WTC11 (cell line): Measurements from ENCODE around the gene RFPL4A. TPM values are rescaled to one million over a fixed set of nuclear protein-coding genes. Genes with fewer than 3 reads are reported as not detected.
"Not testable (repeated sequence)": the region's sequence is repeated elsewhere in the genome, so short reads cannot be mapped to it uniquely, and the experiment has no call there.

Experiments
- ATAC-seq: fragments of 200-7000 bp; cut with Tn5 transposase; 2 replicates; pipeline ENCODE4 v1.10.0; 2021; ENCODE audit warnings: mild to moderate bottlenecking, moderate library complexity
- CTCF ChIA-PET: fragments of 300-600 bp; sonication (Branson Sonifier 250); formaldehyde crosslinking; loops from one replicate; lab custom pipeline; 2021; ENCODE audit warnings: antibody characterized with exemption; lab: Charles Lee
- POLR2A ChIA-PET: fragments of 350-600 bp; sonication (Branson Sonifier 250); formaldehyde crosslinking; loops from one replicate; lab custom pipeline; 2021; ENCODE audit warnings: antibody characterized with exemption; lab: Charles Lee
- DNase-seq: peaks from one replicate; pipeline ENCODE4 v3.0.0; 2021; ENCODE audit warnings: low spot score
- H3K27ac Mint-ChIP-seq: 2 replicates; pipeline ENCODE4 v1.8.0; 2021; ENCODE audit warnings: mixed read lengths
- H3K27me3 Mint-ChIP-seq: 2 replicates; pipeline ENCODE4 v1.8.0; 2021; ENCODE audit warnings: low read depth, mild to moderate bottlenecking, moderate library complexity, mixed read lengths
- H3K36me3 Mint-ChIP-seq: 2 replicates; pipeline ENCODE4 v1.8.0; 2021; ENCODE audit warnings: mixed read lengths
- H3K4me1 Mint-ChIP-seq: 2 replicates; pipeline ENCODE4 v1.8.0; 2022; ENCODE audit warnings: mixed read lengths
- H3K4me3 Mint-ChIP-seq: 2 replicates; pipeline ENCODE4 v1.8.0; 2021; ENCODE audit warnings: mild to moderate bottlenecking, moderate library complexity, mixed read lengths
- H3K9me3 Mint-ChIP-seq: 2 replicates; pipeline ENCODE4 v1.8.0; 2021; ENCODE audit warnings: mixed read lengths
- ETV6 ChIP-seq: sonication (generic); formaldehyde crosslinking; IDR thresholded peaks from 2 replicates; pipeline ENCODE4 v1.8.1; 2022; ENCODE audit warnings: mild to moderate bottlenecking, missing genetic modification reagents
- FOXP1 ChIP-seq: sonication (generic); formaldehyde crosslinking; IDR thresholded peaks from 2 replicates; pipeline ENCODE4 v1.8.0; 2022; ENCODE audit warnings: missing genetic modification reagents, mild to moderate bottlenecking, moderate library complexity, borderline replicate concordance
- GABPB1 ChIP-seq: sonication (generic); formaldehyde crosslinking; IDR thresholded peaks from 2 replicates; pipeline ENCODE4 v1.8.1; 2023; ENCODE audit warnings: mild to moderate bottlenecking, missing genetic modification reagents
- JAZF1 ChIP-seq: fragments of 250-450 bp; sonication (Bioruptor Pico); IDR thresholded peaks from 2 replicates; pipeline ENCODE4 v1.9.0; 2021; ENCODE audit warnings: moderate library complexity, mild to moderate bottlenecking, inconsistent platforms
- JUN ChIP-seq: sonication (generic); formaldehyde crosslinking; IDR thresholded peaks from 2 replicates; pipeline ENCODE4 v1.8.0; 2023; ENCODE audit warnings: mild to moderate bottlenecking, missing genetic modification reagents
- PRRX2 ChIP-seq: fragments of 250-450 bp; sonication (Bioruptor Pico); IDR thresholded peaks from 2 replicates; pipeline ENCODE4 v1.8.0; 2021; ENCODE audit warnings: mild to moderate bottlenecking
- RELA ChIP-seq: sonication (generic); formaldehyde crosslinking; IDR thresholded peaks from 2 replicates; pipeline ENCODE4 v1.8.1; 2022; ENCODE audit warnings: missing genetic modification reagents, mild to moderate bottlenecking, borderline replicate concordance
- RORB ChIP-seq: fragments of 250-450 bp; sonication (Bioruptor Pico); IDR thresholded peaks from 2 replicates; pipeline ENCODE4 v1.9.0; 2021; ENCODE audit warnings: mild to moderate bottlenecking
- ZNF317 ChIP-seq: sonication (generic); formaldehyde crosslinking; IDR thresholded peaks from 2 replicates; pipeline ENCODE4 v1.8.1; 2023; ENCODE audit warnings: low read depth, mild to moderate bottlenecking, moderate library complexity, missing genetic modification reagents, borderline replicate concordance
- ZNF423 ChIP-seq: fragments of 250-450 bp; sonication (Bioruptor Pico); IDR thresholded peaks from 2 replicates; pipeline ENCODE4 v2.1.2; 2022; ENCODE audit warnings: mild to moderate bottlenecking, moderate library complexity
- total RNA-seq: library from RNA; stranded (reverse); gene quantifications from 3 replicates; pipeline ENCODE4 v1.2.3, GENCODE V29; 2021
- TF ChIP-seq, protein P1 (sequence below): fragments of 250-450 bp; sonication (Bioruptor Pico); IDR thresholded peaks from 2 replicates; pipeline ENCODE4 v1.9.0; 2021; ENCODE audit warnings: mild to moderate bottlenecking, borderline replicate concordance
- TF ChIP-seq, protein P2 (sequence below): sonication (generic); formaldehyde crosslinking; IDR thresholded peaks from 2 replicates; pipeline ENCODE4 v1.8.0; 2022; ENCODE audit warnings: missing genetic modification reagents
- TF ChIP-seq, protein P3 (sequence below): fragments of 250-450 bp; sonication (Bioruptor Pico); IDR thresholded peaks from 2 replicates; pipeline ENCODE4 v1.9.0; 2021; ENCODE audit warnings: moderate library complexity, mild to moderate bottlenecking, inconsistent platforms, borderline replicate concordance
- TF ChIP-seq, protein P4 (sequence below): sonication (generic); formaldehyde crosslinking; conservative IDR thresholded peaks from 2 replicates; pipeline ENCODE4 v1.8.1; 2022; ENCODE audit warnings: mild to moderate bottlenecking, missing genetic modification reagents

RFPL4A gene
- total RNA-seq, 1 experiment from 2014 or later = not detected

DNA sequence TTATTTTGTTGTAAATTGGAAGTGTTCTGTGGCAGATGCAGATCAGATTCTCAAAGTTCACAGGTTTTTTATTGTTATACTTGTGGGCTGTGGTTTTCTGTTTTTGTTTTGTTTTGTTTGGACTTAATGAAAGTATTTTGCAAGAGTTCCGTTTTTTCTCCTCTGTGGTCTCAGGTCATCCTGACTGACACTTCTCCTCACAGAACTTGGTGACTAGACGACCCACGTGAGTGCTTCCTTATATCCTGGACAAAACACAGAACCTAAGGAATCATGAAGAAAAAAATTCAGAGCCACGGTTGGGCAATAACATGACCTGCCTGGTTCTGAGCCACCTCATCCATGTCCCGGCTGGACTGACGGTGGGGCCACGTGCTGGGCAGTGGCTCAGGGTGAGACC, 7.6 kb downstream of the RFPL4A start (continued):
- TF ChIP-seq, protein P1, sequence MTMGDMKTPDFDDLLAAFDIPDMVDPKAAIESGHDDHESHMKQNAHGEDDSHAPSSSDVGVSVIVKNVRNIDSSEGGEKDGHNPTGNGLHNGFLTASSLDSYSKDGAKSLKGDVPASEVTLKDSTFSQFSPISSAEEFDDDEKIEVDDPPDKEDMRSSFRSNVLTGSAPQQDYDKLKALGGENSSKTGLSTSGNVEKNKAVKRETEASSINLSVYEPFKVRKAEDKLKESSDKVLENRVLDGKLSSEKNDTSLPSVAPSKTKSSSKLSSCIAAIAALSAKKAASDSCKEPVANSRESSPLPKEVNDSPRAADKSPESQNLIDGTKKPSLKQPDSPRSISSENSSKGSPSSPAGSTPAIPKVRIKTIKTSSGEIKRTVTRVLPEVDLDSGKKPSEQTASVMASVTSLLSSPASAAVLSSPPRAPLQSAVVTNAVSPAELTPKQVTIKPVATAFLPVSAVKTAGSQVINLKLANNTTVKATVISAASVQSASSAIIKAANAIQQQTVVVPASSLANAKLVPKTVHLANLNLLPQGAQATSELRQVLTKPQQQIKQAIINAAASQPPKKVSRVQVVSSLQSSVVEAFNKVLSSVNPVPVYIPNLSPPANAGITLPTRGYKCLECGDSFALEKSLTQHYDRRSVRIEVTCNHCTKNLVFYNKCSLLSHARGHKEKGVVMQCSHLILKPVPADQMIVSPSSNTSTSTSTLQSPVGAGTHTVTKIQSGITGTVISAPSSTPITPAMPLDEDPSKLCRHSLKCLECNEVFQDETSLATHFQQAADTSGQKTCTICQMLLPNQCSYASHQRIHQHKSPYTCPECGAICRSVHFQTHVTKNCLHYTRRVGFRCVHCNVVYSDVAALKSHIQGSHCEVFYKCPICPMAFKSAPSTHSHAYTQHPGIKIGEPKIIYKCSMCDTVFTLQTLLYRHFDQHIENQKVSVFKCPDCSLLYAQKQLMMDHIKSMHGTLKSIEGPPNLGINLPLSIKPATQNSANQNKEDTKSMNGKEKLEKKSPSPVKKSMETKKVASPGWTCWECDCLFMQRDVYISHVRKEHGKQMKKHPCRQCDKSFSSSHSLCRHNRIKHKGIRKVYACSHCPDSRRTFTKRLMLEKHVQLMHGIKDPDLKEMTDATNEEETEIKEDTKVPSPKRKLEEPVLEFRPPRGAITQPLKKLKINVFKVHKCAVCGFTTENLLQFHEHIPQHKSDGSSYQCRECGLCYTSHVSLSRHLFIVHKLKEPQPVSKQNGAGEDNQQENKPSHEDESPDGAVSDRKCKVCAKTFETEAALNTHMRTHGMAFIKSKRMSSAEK = no peak
- TF ChIP-seq PRRX2 (no peak), RELA (no peak), JAZF1 (CRISPR knock-in tag) (no peak)
- TF ChIP-seq, all 79 proteins: peak for 0

DNA sequence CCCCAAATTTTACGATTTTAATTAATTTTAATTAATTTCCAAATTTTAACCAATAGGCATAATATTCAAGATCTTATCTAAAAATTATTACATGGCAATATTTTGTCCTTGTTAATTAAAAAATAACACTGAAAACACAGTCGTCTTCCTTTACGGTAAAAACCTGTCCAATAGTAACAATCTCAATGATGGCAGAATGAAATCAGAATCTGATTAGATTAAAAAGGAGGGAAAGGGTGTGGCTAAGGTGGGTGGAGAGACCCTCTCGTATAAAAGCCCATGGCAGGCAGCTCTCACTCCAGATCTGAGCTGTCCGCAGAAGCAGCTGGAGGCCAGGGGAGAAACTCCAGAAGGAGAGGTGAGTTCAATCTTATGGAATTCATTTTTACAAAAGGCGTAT, 9.9 kb downstream of the RFPL4A start, which contains the start of gene RFPL4AL1:
RFPL4AL1 (plus strand) TSS at position 301 of the 400 bp plus-strand sequence. CDS start 2,687 bp downstream, outside the sequence.
- CTCF ChIA-PET = not testable (repeated sequence)

DNA sequence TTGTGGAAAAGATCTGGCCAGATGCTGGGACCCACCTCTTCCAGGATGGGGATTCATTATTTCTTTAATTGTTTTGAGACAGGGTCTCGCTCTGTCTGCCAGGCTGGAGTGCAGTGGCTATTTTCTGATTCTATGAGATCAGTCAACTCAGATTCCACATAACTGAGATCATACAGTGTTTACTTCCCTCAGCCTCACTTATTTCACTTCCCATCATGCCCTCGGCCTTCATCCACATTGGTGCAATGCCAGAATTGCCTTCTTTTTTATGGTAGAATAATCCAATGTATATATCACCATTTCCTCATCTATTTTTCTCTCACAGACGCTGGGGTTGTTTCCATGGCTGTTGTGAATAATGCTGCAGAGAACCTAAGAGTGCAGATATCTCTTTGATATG, 10.7 kb downstream of the RFPL4A start:
- POLR2A ChIA-PET, H3K4me3 Mint-ChIP-seq, H3K27me3 Mint-ChIP-seq, CTCF ChIA-PET, H3K27ac Mint-ChIP-seq, H3K4me1 Mint-ChIP-seq, DNase-seq, ATAC-seq: not testable (repeated sequence)
- peaks cover 66% of the 10 kb centered on the region for H3K9me3 Mint-ChIP-seq
- H3K36me3 Mint-ChIP-seq = peaks cover 54% of the 10 kb centered on the region

More for the DNA sequence above, 9.9 kb downstream of the RFPL4A start, which contains the start of gene RFPL4AL1:
- DNase-seq, H3K27ac Mint-ChIP-seq, H3K27me3 Mint-ChIP-seq, H3K4me3 Mint-ChIP-seq, H3K4me1 Mint-ChIP-seq, ATAC-seq, POLR2A ChIA-PET: not testable (repeated sequence)
- Mint-ChIP-seq H3K9me3 (peaks cover 70% of the 10 kb centered on the region), H3K36me3 (peaks cover 57% of the 10 kb centered on the region)

DNA sequence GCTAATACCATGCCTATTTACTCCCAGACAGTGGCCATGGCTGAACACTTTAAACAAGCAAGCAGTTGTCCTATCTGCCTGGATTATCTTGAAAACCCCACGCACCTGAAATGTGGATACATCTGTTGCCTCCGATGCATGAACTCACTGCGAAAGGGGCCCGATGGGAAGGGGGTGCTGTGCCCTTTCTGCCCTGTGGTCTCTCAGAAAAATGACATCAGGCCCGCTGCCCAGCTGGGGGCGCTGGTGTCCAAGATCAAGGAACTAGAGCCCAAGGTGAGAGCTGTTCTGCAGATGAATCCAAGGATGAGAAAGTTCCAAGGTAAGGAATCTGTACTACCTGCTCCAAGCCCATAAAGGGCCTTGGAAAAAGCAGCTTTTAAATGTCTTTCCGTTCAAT, 18.6 kb downstream of the RFPL4A start:
- DNase-seq (peak; percentile 13), ATAC-seq (no peak)
- no peak overlapping the region for H3K27ac Mint-ChIP-seq
- no peak for TF ChIP-seq ZNF423 (CRISPR knock-in tag)
- no peak for TF ChIP-seq GABPB1 (CRISPR knock-in tag)
- no peak for TF ChIP-seq RORB
- TF ChIP-seq FOXP1 (CRISPR knock-in tag) = no peak
- no peak for TF ChIP-seq ETV6
- H3K9me3 Mint-ChIP-seq = peaks cover 73% of the 10 kb centered on the region
- no peak overlapping the region for H3K4me3 Mint-ChIP-seq
- CTCF ChIA-PET = interaction anchor here (1.1 kb wide), 1 partner anchor 289 kb away, joined by 3 read pairs; no protein-coding TSS in a partner anchor
- H3K36me3 Mint-ChIP-seq = peaks cover 63% of the 10 kb centered on the region
- no peaks in the 10 kb centered on the region for H3K4me1 Mint-ChIP-seq
- H3K27me3 Mint-ChIP-seq = peaks cover 34% of the 10 kb centered on the region
- POLR2A ChIA-PET = no interaction called here

DNA sequence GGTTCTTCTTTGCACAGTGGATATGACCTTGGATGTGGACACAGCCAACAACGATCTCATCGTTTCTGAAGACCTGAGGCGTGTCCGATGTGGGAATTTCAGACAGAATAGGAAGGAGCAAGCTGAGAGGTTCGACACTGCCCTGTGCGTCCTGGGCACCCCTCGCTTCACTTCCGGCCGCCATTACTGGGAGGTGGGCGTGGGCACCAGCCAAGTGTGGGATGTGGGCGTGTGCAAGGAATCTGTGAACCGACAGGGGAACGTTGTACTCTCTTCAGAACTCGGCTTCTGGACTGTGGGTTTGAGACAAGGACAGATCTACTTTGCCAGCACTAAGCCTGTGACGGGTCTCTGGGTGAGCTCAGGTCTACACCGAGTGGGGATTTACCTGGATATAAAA, 19.4 kb downstream of the RFPL4A start:
- Mint-ChIP-seq H3K9me3 (peaks cover 79% of the 10 kb centered on the region), H3K4me3 (no peak overlapping the region), H3K27me3 (peaks cover 36% of the 10 kb centered on the region), H3K36me3 (peaks cover 70% of the 10 kb centered on the region), H3K27ac (no peak overlapping the region), H3K4me1 (no peaks in the 10 kb centered on the region)
- TF ChIP-seq, protein P2, sequence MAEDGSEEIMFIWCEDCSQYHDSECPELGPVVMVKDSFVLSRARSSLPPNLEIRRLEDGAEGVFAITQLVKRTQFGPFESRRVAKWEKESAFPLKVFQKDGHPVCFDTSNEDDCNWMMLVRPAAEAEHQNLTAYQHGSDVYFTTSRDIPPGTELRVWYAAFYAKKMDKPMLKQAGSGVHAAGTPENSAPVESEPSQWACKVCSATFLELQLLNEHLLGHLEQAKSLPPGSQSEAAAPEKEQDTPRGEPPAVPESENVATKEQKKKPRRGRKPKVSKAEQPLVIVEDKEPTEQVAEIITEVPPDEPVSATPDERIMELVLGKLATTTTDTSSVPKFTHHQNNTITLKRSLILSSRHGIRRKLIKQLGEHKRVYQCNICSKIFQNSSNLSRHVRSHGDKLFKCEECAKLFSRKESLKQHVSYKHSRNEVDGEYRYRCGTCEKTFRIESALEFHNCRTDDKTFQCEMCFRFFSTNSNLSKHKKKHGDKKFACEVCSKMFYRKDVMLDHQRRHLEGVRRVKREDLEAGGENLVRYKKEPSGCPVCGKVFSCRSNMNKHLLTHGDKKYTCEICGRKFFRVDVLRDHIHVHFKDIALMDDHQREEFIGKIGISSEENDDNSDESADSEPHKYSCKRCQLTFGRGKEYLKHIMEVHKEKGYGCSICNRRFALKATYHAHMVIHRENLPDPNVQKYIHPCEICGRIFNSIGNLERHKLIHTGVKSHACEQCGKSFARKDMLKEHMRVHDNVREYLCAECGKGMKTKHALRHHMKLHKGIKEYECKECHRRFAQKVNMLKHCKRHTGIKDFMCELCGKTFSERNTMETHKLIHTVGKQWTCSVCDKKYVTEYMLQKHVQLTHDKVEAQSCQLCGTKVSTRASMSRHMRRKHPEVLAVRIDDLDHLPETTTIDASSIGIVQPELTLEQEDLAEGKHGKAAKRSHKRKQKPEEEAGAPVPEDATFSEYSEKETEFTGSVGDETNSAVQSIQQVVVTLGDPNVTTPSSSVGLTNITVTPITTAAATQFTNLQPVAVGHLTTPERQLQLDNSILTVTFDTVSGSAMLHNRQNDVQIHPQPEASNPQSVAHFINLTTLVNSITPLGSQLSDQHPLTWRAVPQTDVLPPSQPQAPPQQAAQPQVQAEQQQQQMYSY (CRISPR knock-in tag) = no peak
- TF ChIP-seq, protein P3, sequence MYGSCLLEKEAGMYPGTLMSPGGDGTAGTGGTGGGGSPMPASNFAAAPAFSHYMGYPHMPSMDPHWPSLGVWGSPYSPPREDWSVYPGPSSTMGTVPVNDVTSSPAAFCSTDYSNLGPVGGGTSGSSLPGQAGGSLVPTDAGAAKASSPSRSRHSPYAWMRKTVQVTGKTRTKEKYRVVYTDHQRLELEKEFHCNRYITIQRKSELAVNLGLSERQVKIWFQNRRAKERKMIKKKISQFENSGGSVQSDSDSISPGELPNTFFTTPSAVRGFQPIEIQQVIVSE = no peak
- TF ChIP-seq ZNF317 (no peak), ZNF423 (CRISPR knock-in tag) (no peak), RORB (no peak), JUN (CRISPR knock-in tag) (no peak)
- TF ChIP-seq, protein P4, sequence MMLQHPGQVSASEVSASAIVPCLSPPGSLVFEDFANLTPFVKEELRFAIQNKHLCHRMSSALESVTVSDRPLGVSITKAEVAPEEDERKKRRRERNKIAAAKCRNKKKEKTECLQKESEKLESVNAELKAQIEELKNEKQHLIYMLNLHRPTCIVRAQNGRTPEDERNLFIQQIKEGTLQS (CRISPR knock-in tag) = no peak
- DNase-seq (no peak), ATAC-seq (no peak)
- ChIA-PET POLR2A (no interaction called here), CTCF (interaction anchor here (1.1 kb wide), 1 partner anchor 288 kb away, joined by 3 read pairs; no protein-coding TSS in a partner anchor)
